GM12878 (cell line): ENCODE data around the gene ZBTB33. TPM values are rescaled to one million over a fixed set of nuclear protein-coding genes. Genes with fewer than 3 reads are reported as not detected.

Source experiments
- ATAC-seq: fragments of 200-7000 bp; cut with Tn5 transposase; 3 replicates; pipeline ENCODE4 v1.9.1; 2020; ENCODE audit warnings: mild to moderate bottlenecking, moderate library complexity
- BruUV-seq: library from RNA; stranded (reverse); fragments of 400-500 nt; replicated peaks from 2 replicates; lab custom pipeline; 2021; lab: Mats Ljungman, UMichigan
- CTCF ChIA-PET: fragments of 300-600 bp; sonication (Branson Sonifier 250); formaldehyde crosslinking; extraction: SDS; loops from one replicate; lab custom pipeline; 2021; ENCODE audit warnings: inconsistent platforms; lab: Yijun Ruan, JAX
- POLR2A ChIA-PET: fragments of 350-600 bp; formaldehyde crosslinking; extraction: SDS; loops from one replicate; lab custom pipeline; 2021; ENCODE audit warnings: inconsistent platforms; lab: Charles Lee
- RAD21 ChIA-PET: fragments of 300-600 bp; sonication (Branson Sonifier 250); formaldehyde crosslinking; loops from one replicate; lab custom pipeline; 2023; ENCODE audit warnings: antibody characterized with exemption; ENCODE audit not compliant: unreplicated experiment; lab: Charles Lee
- SMC1A ChIA-PET: fragments of 300-600 bp; sonication (Branson Sonifier 250); formaldehyde crosslinking; loops from one replicate; lab custom pipeline; 2023; ENCODE audit not compliant: unreplicated experiment, uncharacterized antibody; lab: Charles Lee
- DNase-seq: peaks from one replicate; pipeline ENCODE4 v3.0.0-alpha.2; 2011; ENCODE audit warnings: low read depth, low spot score
- FAIRE-seq: peaks from 3 replicates; lab custom pipeline; 2011; peaks lifted over from hg19 to GRCh38; lab: Jason Lieb, UNC
- H2AFZ ChIP-seq: 2 replicates; pipeline ENCODE4 v1.6.0; 2011; ENCODE audit warnings: low read depth, low read length, control low read depth; ENCODE audit not compliant: control insufficient read depth
- H3K27ac ChIP-seq: 2 replicates; pipeline ENCODE4 v1.5.1; 2011; ENCODE audit warnings: control low read depth; ENCODE audit not compliant: control insufficient read depth, insufficient read depth
- H3K27me3 ChIP-seq, 2 experiments: replicated peaks in 1 of 2; 2 replicates each; pipeline versions ENCODE4 v1.6.0 to v1.6.1; 2011; ENCODE audit warnings: low read length in 1 of 2; ENCODE audit not compliant: control insufficient read depth in 2 of 2, insufficient read depth in 2 of 2
- H3K36me3 ChIP-seq, 2 experiments: 2 replicates each; pipeline ENCODE4 v1.5.1; 2011; ENCODE audit warnings: low read length in 1 of 2; ENCODE audit not compliant: control insufficient read depth in 2 of 2, insufficient read depth in 2 of 2
- H3K4me1 ChIP-seq: 2 replicates; pipeline ENCODE4 v1.6.1; 2011; ENCODE audit warnings: mild to moderate bottlenecking, low read length, moderate library complexity, mixed read lengths; ENCODE audit not compliant: control insufficient read depth, insufficient read depth
- H3K4me2 ChIP-seq: 2 replicates; pipeline ENCODE4 v1.6.0; 2011; ENCODE audit warnings: control low read depth; ENCODE audit not compliant: control insufficient read depth, insufficient read depth
- H3K4me3 ChIP-seq: fragments of 200-600 bp; sonication (generic); 2 replicates; pipeline ENCODE4 v1.5.1; 2016
- H3K79me2 ChIP-seq: 2 replicates; pipeline ENCODE4 v1.6.0; 2011; ENCODE audit warnings: low read length; ENCODE audit not compliant: control insufficient read depth, insufficient read depth
- H3K9ac ChIP-seq: 2 replicates; pipeline ENCODE4 v1.8.0; 2011; ENCODE audit warnings: low read length, control low read depth, mixed read lengths; ENCODE audit not compliant: control insufficient read depth, insufficient read depth
- H3K9me3 ChIP-seq: replicated peaks from 3 replicates; pipeline ENCODE4 v1.5.1; 2011; ENCODE audit warnings: mild to moderate bottlenecking, low read length; ENCODE audit not compliant: control insufficient read depth, insufficient read depth
- H4K20me1 ChIP-seq: 2 replicates; pipeline ENCODE4 v1.6.0; 2011; ENCODE audit not compliant: control insufficient read depth, insufficient read depth
- ATF2 ChIP-seq: IDR thresholded peaks from 2 replicates; pipeline ENCODE4 v1.6.1; 2012; ENCODE audit warnings: low read length, inconsistent platforms
- BCL3 ChIP-seq: IDR thresholded peaks from 2 replicates; pipeline ENCODE4 v1.6.1; 2011; ENCODE audit warnings: borderline replicate concordance, low read depth, mild to moderate bottlenecking, moderate library complexity, low read length; ENCODE audit not compliant: insufficient read depth, poor library complexity, severe bottlenecking
- CHD2 ChIP-seq: IDR thresholded peaks from 2 replicates; pipeline ENCODE4 v1.6.1; 2011; ENCODE audit warnings: low read depth, low read length, improper control_type of control experiment, borderline replicate concordance
- EED ChIP-seq: sonication (generic); IDR thresholded peaks from 2 replicates; pipeline ENCODE4 v1.6.1; 2016; ENCODE audit warnings: antibody characterized with exemption, low read depth
- EP300 ChIP-seq, 2 experiments: fragments of 150-350 bp in 1 of 2; IDR thresholded peaks; 2 replicates each; pipeline ENCODE4 v1.6.1; 2011 to 2012; ENCODE audit warnings: low read depth in 2 of 2, low read length in 2 of 2, borderline replicate concordance in 1 of 2, improper control_type of control experiment in 1 of 2, inconsistent platforms in 1 of 2; ENCODE audit not compliant: control insufficient read depth in 1 of 2
- EZH2 ChIP-seq: IDR thresholded peaks from 2 replicates; pipeline ENCODE4 v1.6.1; 2012; ENCODE audit warnings: low read depth, mild to moderate bottlenecking, control low read depth, inconsistent platforms, low read length, borderline replicate concordance; ENCODE audit not compliant: control insufficient read depth
- FOXM1 ChIP-seq: IDR thresholded peaks from 2 replicates; pipeline ENCODE4 v1.6.1; 2012; ENCODE audit warnings: low read depth, mild to moderate bottlenecking, inconsistent platforms, low read length, moderate library complexity
- IKZF1 ChIP-seq: fragments of 450-650 bp; conservative IDR thresholded peaks from 2 replicates; pipeline ENCODE4 v1.6.1; 2017; ENCODE audit warnings: antibody characterized with exemption, mild to moderate bottlenecking
- MYB ChIP-seq: fragments of 150-350 bp; IDR thresholded peaks from 2 replicates; pipeline ENCODE4 v1.6.1; 2014; ENCODE audit warnings: mild to moderate bottlenecking, low read depth, low read length, borderline replicate concordance
- SREBF1 ChIP-seq: IDR thresholded peaks from 2 replicates; pipeline ENCODE4 v1.6.1; 2012; ENCODE audit warnings: mild to moderate bottlenecking, low read length
- STAT1 ChIP-seq: fragments of 450-650 bp; conservative IDR thresholded peaks from 2 replicates; pipeline ENCODE4 v1.6.1; 2014; ENCODE audit warnings: antibody characterized with exemption, mild to moderate bottlenecking
- TCF7 ChIP-seq: IDR thresholded peaks from 2 replicates; pipeline ENCODE4 v1.6.1; 2014; ENCODE audit warnings: antibody characterized with exemption, borderline replicate concordance
- USF1 ChIP-seq: IDR thresholded peaks from 2 replicates; pipeline ENCODE4 v1.6.1; 2011; ENCODE audit warnings: borderline replicate concordance, low read depth, mild to moderate bottlenecking, moderate library complexity, mixed read lengths, low read length; ENCODE audit not compliant: insufficient read depth; ENCODE audit errors: extremely low read length
- WGBS: methylation state at CpG from one replicate; pipeline ENCODE4 v1.1.6; 2016; ENCODE audit warnings: low lambda C conversion rate; ENCODE audit not compliant: insufficient replicate concordance, insufficient coverage; ENCODE audit errors: missing lambda C conversion rate; 5-methylcytosine and 5-hydroxymethylcytosine counted together
- in situ Hi-C: fragments of 300-500 bp; cut with MboI; formaldehyde crosslinking; loops from 9 replicates; pipeline ENCODE4 v1.14.3; 2018; ENCODE audit warnings: mixed read lengths
- intact Hi-C: fragments of 100-400 bp; cut with micrococcal nuclease; formaldehyde crosslinking; loops from one replicate; pipeline ENCODE4 v1.14.2; 2022; ENCODE audit not compliant: unreplicated experiment
- polyA plus RNA-seq, 11 experiments: library from polyadenylated mRNA; depleted of rRNA in 4 of 11; unstranded in 6 of 11; stranded (reverse) in 5 of 11; fragments of >200 nt; fragmentation: Nextera tagmentation in 4 of 11; fragmentation: Illumina TruSeq in 1 of 11; extraction: Ambion mirVana in 4 of 11; extraction: Trizol in 1 of 11; gene quantifications; 1 replicate in 1 of 11; 2 replicates in 10 of 11; pipeline versions ENCODE4 v1.2.1 to v1.2.3, GENCODE V29; 2011 to 2016; ENCODE audit warnings: inconsistent platforms in 2 of 11, missing spikeins in 2 of 11, low read depth in 1 of 11
- total RNA-seq, 4 experiments: library from RNA; depleted of rRNA in 3 of 4; stranded (reverse); fragments of >200 nt in 3 of 4; fragmentation: Illumina TruSeq in 1 of 4; extraction: Trizol in 1 of 4; gene quantifications; 2 replicates each; pipeline versions ENCODE4 v1.2.1 to v1.2.3, GENCODE V29; 2013 to 2021

The ZBTB33 gene
- total and polyA plus RNA-seq, 10 of the 15 experiments (the other 5 are each of a cell fraction or from before 2014, with no cell fraction given), result 5.2 to 26.3 (median 18.3) TPM

GRCh38 chrX:120236687-120237479 lies 13.7 kb upstream of the ZBTB33 start:
- BruUV-seq, result no TSS peak
- ChIA-PET CTCF (interaction anchor here (1.0 kb wide), 1 partner anchor 23 kb away, joined by 4 read pairs; no protein-coding TSS in a partner anchor), RAD21 (no interaction called here), SMC1A (no interaction called here), POLR2A (no interaction called here)
- FAIRE-seq (no peak), DNase-seq (no peak), ATAC-seq (no peak)
- H3K4me1 ChIP-seq, result no peaks in the 10 kb centered on the region
- no peak overlapping the region for H3K9ac ChIP-seq
- no peak overlapping the region for H2AFZ ChIP-seq
- no peak for TF ChIP-seq BCL3
- no peak for TF ChIP-seq FOXM1
- TF ChIP-seq USF1, result no peak
- no peak for TF ChIP-seq EP300 (IDR thresholded peaks at IDR 0.05; ENCODE audit: borderline replicate concordance in 1 of 2, control insufficient read depth in 1 of 2, low read depth in 2 of 2, low read length in 2 of 2)
- no peak for TF ChIP-seq ATF2
- TF ChIP-seq CHD2, result no peak
- no peak for TF ChIP-seq SREBF1
- TF ChIP-seq EZH2, result no peak
- TF ChIP-seq MYB, result no peak
- no peak for TF ChIP-seq TCF7
- no peak for TF ChIP-seq STAT1
- no peak for TF ChIP-seq EED
- TF ChIP-seq IKZF1, result no peak
- no peaks in the 10 kb centered on the region for H4K20me1 ChIP-seq
- intact Hi-C loops, result no loop called here
- no peak overlapping the region for H3K4me3 ChIP-seq
- peaks cover 1% of the 10 kb centered on the region for H3K79me2 ChIP-seq
- no peak overlapping the region for H3K27ac ChIP-seq
- H3K27me3 ChIP-seq, result no peaks in the 10 kb centered on the region
- in situ Hi-C loops, result no loop called here
- H3K9me3 ChIP-seq, result no peaks in the 10 kb centered on the region; the same call in 2 of the 3 replicates
- H3K4me2 ChIP-seq, result no peak overlapping the region
- no peaks in the 10 kb centered on the region; a peak in 1 of 4 replicates for H3K36me3 ChIP-seq
- WGBS, result 55% methylated on average over 3 of the region's 3 CpGs
